Peyer's patch (tissue), 4 donors: Measurements from ENCODE around the gene SH3TC1.

Experiments used
- CTCF ChIP-seq, 6 experiments: fragments of 450-650 bp in 4 of 6; fragments of 200-600 bp in 2 of 6; sonication (generic) in 1 of 6; IDR thresholded peaks; one replicate each; pipeline ENCODE4 v1.5.1; 2017 to 2019; ENCODE audit warnings: antibody characterized with exemption in 6 of 6, mild to moderate bottlenecking in 3 of 6, moderate library complexity in 1 of 6
- POLR2A ChIP-seq, 2 donors: fragments of 450-650 bp; IDR thresholded peaks; one replicate each; pipeline ENCODE4 v1.5.1; 2017; ENCODE audit warnings: antibody characterized with exemption in 2 of 2, mild to moderate bottlenecking in 2 of 2, moderate library complexity in 2 of 2

- TF ChIP-seq CTCF (IDR thresholded peaks at IDR 0.05) (no peak), POLR2A (IDR thresholded peaks at IDR 0.05) (no peak)
Measured at GRCh38 chr4:8286719-8287342, 87.7 kb downstream of the SH3TC1 start.
